Measurements from ENCODE around the gene AP2A2.

The AP2A2 gene

GRCh38 chr11:980438-981357, 55.0 kb downstream of the AP2A2 start:
- Mint-ChIP-seq H3K4me3 (no peak overlapping the region), H3K36me3 (peaks cover 70% of the 10 kb centered on the region), H3K27ac (peak overlapping the region; percentile 68), H3K4me1 (peaks cover 24% of the 10 kb centered on the region), H3K9me3 (no peaks in the 10 kb centered on the region)
- ATAC-seq (no peak), DNase-seq (ENCODE audit: low spot score in 2 of 2) (no peak)

DNA sequence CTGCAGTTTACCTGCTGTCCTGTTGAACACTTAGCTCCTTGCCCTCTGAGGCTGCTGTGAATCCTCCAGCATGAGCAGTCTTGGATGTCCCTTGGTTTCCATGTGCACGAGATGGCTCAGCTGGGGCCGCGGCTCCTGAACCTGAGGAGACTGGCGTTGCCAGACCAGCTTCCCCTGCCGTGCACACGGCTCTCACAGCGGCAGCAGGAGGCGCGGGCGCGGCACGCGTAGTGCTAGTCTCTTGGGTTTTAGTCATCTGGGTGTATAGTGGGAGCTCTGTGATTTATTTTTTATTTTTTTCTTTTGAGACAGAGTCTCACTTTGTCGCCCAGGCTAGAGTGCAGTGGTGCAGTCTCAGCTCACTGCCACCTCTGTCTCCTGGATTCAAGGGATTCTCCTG, 56.1 kb downstream of the AP2A2 start:
- Mint-ChIP-seq H3K4me3 (no peak overlapping the region), H3K4me1 (peaks cover 14% of the 10 kb centered on the region), H3K27ac (no peak overlapping the region), H3K36me3 (peaks cover 80% of the 10 kb centered on the region), H3K9me3 (no peaks in the 10 kb centered on the region)
- DNase-seq (ENCODE audit: low spot score in 2 of 2) = no peak
- ATAC-seq = no peak

GRCh38 chr11:984546-984945, 58.9 kb downstream of the AP2A2 start:
- DNase-seq (ENCODE audit: low spot score in 2 of 2) (no peak), ATAC-seq (no peak)
- H3K36me3 Mint-ChIP-seq = peaks cover 87% of the 10 kb centered on the region
- no peaks in the 10 kb centered on the region for H3K9me3 Mint-ChIP-seq
- no peak overlapping the region for H3K27ac Mint-ChIP-seq
- no peak overlapping the region for H3K4me3 Mint-ChIP-seq
- H3K4me1 Mint-ChIP-seq = peaks cover 6% of the 10 kb centered on the region

GRCh38 chr11:985406-985805, 59.7 kb downstream of the AP2A2 start:
- DNase-seq (ENCODE audit: low spot score in 2 of 2) = no peak
- H3K9me3 Mint-ChIP-seq = no peaks in the 10 kb centered on the region
- H3K27ac Mint-ChIP-seq = no peak overlapping the region
- no peak for ATAC-seq
- H3K4me1 Mint-ChIP-seq = peaks cover 6% of the 10 kb centered on the region
- H3K4me3 Mint-ChIP-seq = no peak overlapping the region
- H3K36me3 Mint-ChIP-seq = peaks cover 91% of the 10 kb centered on the region

DNA sequence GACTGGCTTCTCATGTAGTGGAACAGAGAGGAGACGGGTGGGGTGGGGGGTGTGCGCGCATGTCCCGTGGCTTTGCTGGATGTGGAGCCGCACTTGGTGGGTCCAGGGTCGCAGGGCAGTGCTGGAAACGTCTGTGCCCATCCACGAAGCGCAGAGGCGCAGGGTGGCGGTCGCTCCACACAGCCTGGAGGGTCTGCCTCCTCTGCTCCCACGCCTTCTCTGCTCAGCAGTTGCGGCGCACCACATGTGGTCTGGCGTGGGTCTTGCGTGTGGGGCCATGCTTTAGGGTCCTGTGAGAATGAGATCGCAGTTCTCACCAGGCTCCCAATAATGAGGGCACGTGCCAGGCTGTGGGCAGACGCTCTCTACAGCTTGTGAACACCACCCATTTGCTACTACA, 60.2 kb downstream of the AP2A2 start:
- Mint-ChIP-seq H3K9me3 (no peaks in the 10 kb centered on the region), H3K36me3 (peaks cover 91% of the 10 kb centered on the region), H3K4me3 (no peak overlapping the region), H3K27ac (no peak overlapping the region), H3K4me1 (peaks cover 3% of the 10 kb centered on the region)
- ATAC-seq (no peak), DNase-seq (ENCODE audit: low spot score in 2 of 2) (no peak)

GRCh38 chr11:986270-986951, 60.7 kb downstream of the AP2A2 start:
- H3K27ac Mint-ChIP-seq = no peak overlapping the region
- DNase-seq (ENCODE audit: low spot score in 2 of 2) (no peak), ATAC-seq (no peak)
- H3K9me3 Mint-ChIP-seq = no peaks in the 10 kb centered on the region
- peaks cover 91% of the 10 kb centered on the region for H3K36me3 Mint-ChIP-seq
- no peak overlapping the region for H3K4me3 Mint-ChIP-seq
- H3K4me1 Mint-ChIP-seq = peaks cover 5% of the 10 kb centered on the region

- Mint-ChIP-seq H3K4me1 (peaks cover 5% of the 10 kb centered on the region), H3K36me3 (peaks cover 86% of the 10 kb centered on the region), H3K4me3 (no peak overlapping the region), H3K27ac (no peak overlapping the region), H3K9me3 (no peaks in the 10 kb centered on the region)
- ATAC-seq (no peak), DNase-seq (ENCODE audit: low spot score in 2 of 2) (no peak)
Measured at GRCh38 chr11:986952-987305, 61.3 kb downstream of the AP2A2 start.

- peaks cover 5% of the 10 kb centered on the region for H3K4me1 Mint-ChIP-seq
- ATAC-seq (no peak), DNase-seq (ENCODE audit: low spot score in 2 of 2) (no peak)
- peaks cover 79% of the 10 kb centered on the region for H3K36me3 Mint-ChIP-seq
- no peak overlapping the region for H3K27ac Mint-ChIP-seq
- H3K4me3 Mint-ChIP-seq = no peak overlapping the region
- no peaks in the 10 kb centered on the region for H3K9me3 Mint-ChIP-seq
Measured at GRCh38 chr11:987671-988070, 62.0 kb downstream of the AP2A2 start.

GRCh38 chr11:990101-990500, 64.4 kb downstream of the AP2A2 start:
- H3K9me3 Mint-ChIP-seq = no peaks in the 10 kb centered on the region
- H3K4me3 Mint-ChIP-seq = no peak overlapping the region
- ATAC-seq = no peak
- H3K27ac Mint-ChIP-seq = peak overlapping the region; percentile 37
- peaks cover 8% of the 10 kb centered on the region for H3K4me1 Mint-ChIP-seq
- no peak for DNase-seq (ENCODE audit: low spot score in 2 of 2)
- peaks cover 59% of the 10 kb centered on the region for H3K36me3 Mint-ChIP-seq

DNA sequence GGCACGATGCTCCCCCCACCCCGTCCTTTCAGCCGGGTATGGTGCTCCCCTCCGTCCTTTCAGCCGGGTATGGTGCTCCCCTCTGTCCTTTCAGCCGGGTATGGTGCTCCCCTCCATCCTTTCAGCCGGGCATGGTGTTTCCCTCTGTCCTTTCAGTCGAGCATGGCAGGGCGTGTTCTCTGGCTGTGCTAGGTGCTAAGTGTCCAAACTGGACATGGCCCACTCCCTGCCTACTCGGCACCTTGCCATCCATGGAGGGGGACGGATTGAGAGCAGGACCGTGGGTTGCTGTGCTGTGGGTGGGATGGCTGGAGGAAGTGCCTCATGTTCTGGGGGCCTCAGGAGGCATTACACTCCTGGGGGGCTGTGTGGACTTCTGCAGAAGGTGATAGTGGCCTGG, 65.4 kb downstream of the AP2A2 start:
- Mint-ChIP-seq H3K36me3 (peaks cover 62% of the 10 kb centered on the region), H3K27ac (peak overlapping the region; percentile 77), H3K9me3 (no peaks in the 10 kb centered on the region), H3K4me1 (peaks cover 18% of the 10 kb centered on the region), H3K4me3 (no peak overlapping the region)
- DNase-seq (ENCODE audit: low spot score in 2 of 2) (no peak), ATAC-seq (no peak)

- peaks cover 61% of the 10 kb centered on the region for H3K36me3 Mint-ChIP-seq
- H3K4me3 Mint-ChIP-seq = no peak overlapping the region
- H3K4me1 Mint-ChIP-seq = peaks cover 25% of the 10 kb centered on the region
- no peaks in the 10 kb centered on the region for H3K9me3 Mint-ChIP-seq
- ATAC-seq (no peak), DNase-seq (ENCODE audit: low spot score in 2 of 2) (no peak)
- peak overlapping the region; percentile 77 for H3K27ac Mint-ChIP-seq
Measured at GRCh38 chr11:991711-992307, 66.1 kb downstream of the AP2A2 start.

DNA sequence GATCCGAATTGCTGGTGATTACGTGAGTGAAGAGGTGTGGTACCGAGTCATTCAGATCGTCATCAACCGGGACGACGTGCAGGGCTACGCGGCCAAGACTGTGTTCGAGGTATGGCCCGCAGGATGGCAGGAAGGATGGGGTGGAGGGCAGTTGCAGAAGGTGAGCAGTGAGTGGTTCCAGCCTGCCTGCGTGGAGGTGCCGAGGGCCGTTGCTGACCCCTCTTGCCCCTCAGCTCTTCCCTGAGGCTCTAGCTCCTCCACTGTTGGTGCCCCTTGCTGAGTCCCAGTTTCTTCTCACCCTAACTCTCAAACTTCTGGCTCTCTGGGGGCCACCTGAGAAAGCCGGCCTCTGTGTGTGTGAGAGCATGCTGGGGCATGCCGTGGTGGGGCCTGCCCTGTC, 66.9 kb downstream of the AP2A2 start:
- Mint-ChIP-seq H3K27ac (no peak overlapping the region), H3K4me3 (no peak overlapping the region), H3K9me3 (no peaks in the 10 kb centered on the region), H3K36me3 (peaks cover 53% of the 10 kb centered on the region), H3K4me1 (peaks cover 29% of the 10 kb centered on the region)
- ATAC-seq (no peak), DNase-seq (ENCODE audit: low spot score in 2 of 2) (no peak)

- DNase-seq (ENCODE audit: low spot score in 2 of 2) (no peak), ATAC-seq (no peak)
- no peak overlapping the region for H3K27ac Mint-ChIP-seq
- H3K4me3 Mint-ChIP-seq = no peak overlapping the region
- peaks cover 43% of the 10 kb centered on the region for H3K36me3 Mint-ChIP-seq
- H3K4me1 Mint-ChIP-seq = peaks cover 29% of the 10 kb centered on the region
- H3K9me3 Mint-ChIP-seq = no peaks in the 10 kb centered on the region
Measured at GRCh38 chr11:993632-994167, 68.0 kb downstream of the AP2A2 start.

DNA sequence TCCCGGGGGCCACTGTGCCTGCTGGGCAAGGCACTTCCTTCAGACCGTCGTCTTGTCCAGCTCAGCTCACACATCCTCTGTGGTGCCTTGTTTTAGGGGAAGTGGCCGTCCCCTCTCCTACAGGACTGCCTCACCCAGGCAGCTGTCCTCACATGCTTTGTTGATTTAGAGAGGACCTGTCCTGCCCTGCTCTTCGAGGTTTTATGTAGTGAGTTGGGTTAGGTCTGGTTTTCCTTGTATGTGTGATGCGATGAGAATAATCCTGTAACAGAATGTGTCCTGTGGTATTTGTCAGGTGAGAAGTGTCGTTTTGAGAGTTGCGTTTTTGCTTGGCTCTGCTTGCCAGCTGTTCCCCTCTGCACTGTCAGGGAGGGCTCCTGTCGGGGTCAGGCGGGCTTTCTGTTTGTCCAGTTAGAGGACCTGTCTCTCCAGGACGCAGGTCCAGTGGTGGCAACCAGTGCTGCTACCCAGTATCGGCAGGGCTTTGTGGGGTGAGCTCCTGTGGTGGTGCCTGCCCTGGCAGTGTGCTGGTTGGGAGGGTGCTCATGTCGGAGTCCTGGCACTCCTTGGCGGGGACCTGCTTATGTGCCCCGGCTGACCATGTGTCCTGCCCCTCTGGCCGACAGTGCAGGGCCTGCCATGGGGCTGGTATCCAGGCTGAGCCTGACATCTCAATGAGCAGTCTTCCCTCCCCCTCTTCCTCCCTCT, 69.5 kb downstream of the AP2A2 start:
- Mint-ChIP-seq H3K9me3 (no peaks in the 10 kb centered on the region), H3K36me3 (peaks cover 40% of the 10 kb centered on the region), H3K4me3 (no peak overlapping the region), H3K4me1 (peaks cover 29% of the 10 kb centered on the region), H3K27ac (peak overlapping the region; percentile 91)
- DNase-seq (ENCODE audit: low spot score in 2 of 2) (no peak), ATAC-seq (peak; percentile 47)
